Measurements from ENCODE around the gene PDIA4. TPM values are rescaled to one million over a fixed set of nuclear protein-coding genes. Genes with fewer than 3 reads are reported as not detected.
"Not testable (repeated sequence)": the region's sequence is repeated elsewhere in the genome, so short reads cannot be mapped to it uniquely, and the experiment has no call there.

The PDIA4 gene
- total RNA-seq, 4 donors from 2014 or later, result 34.6 to 169 (median 68.7) TPM

- Histone ChIP-seq H3K4me3 (no peak overlapping the region), H3K36me3 (no peaks in the 10 kb centered on the region)
- intact Hi-C loops (cut with DNase I; ENCODE audit: low total_unique reads), result no loop called here
Measured at GRCh38 chr7:149016876-149017275, 11.4 kb downstream of the PDIA4 start.

GRCh38 chr7:149014309-149014708, 14.0 kb downstream of the PDIA4 start:
- no peaks in the 10 kb centered on the region for H3K4me1 ChIP-seq
- no peaks in the 10 kb centered on the region for H3K36me3 ChIP-seq
- intact Hi-C loops (cut with DNase I; ENCODE audit: low total_unique reads), result no loop called here
- TF ChIP-seq CTCF (IDR thresholded peaks at IDR 0.05) (no peak), POLR2A (IDR thresholded peaks at IDR 0.05) (no peak)
- no peaks in the 10 kb centered on the region for H3K9me3 ChIP-seq
- DNase-seq, result no peak
- no peak overlapping the region for H3K4me3 ChIP-seq
- no peak overlapping the region for H3K27ac ChIP-seq
- no peaks in the 10 kb centered on the region for H3K27me3 ChIP-seq

More at GRCh38 chr7:149016876-149017275, 11.4 kb downstream of the PDIA4 start:
- no peak for TF ChIP-seq CTCF (IDR thresholded peaks at IDR 0.05)
- no peak for TF ChIP-seq POLR2A (IDR thresholded peaks at IDR 0.05)
- Histone ChIP-seq H3K27me3 (no peaks in the 10 kb centered on the region), H3K27ac (no peak overlapping the region), H3K4me1 (no peaks in the 10 kb centered on the region), H3K9me3 (no peaks in the 10 kb centered on the region)
- DNase-seq, result no peak

GRCh38 chr7:149013876-149014275, 14.4 kb downstream of the PDIA4 start:
- Histone ChIP-seq H3K27me3 (no peaks in the 10 kb centered on the region), H3K4me3 (no peak overlapping the region), H3K9me3 (no peaks in the 10 kb centered on the region), H3K36me3 (no peaks in the 10 kb centered on the region), H3K27ac (no peak overlapping the region), H3K4me1 (no peaks in the 10 kb centered on the region)
- intact Hi-C loops (cut with DNase I; ENCODE audit: low total_unique reads), result no loop called here
- TF ChIP-seq CTCF (IDR thresholded peaks at IDR 0.05), result no peak
- TF ChIP-seq POLR2A (IDR thresholded peaks at IDR 0.05), result no peak
- no peak for DNase-seq

- H3K4me3 ChIP-seq; DNase-seq; H3K36me3 ChIP-seq; H3K9me3 ChIP-seq; H3K27me3 ChIP-seq; intact Hi-C loops (cut with DNase I; ENCODE audit: low total_unique reads); H3K4me1 ChIP-seq; H3K27ac ChIP-seq: not testable (repeated sequence)
Measured at GRCh38 chr7:149012730-149013129, 15.6 kb downstream of the PDIA4 start.

GRCh38 chr7:149011491-149011890, 16.8 kb downstream of the PDIA4 start:
- intact Hi-C loops (cut with DNase I; ENCODE audit: low total_unique reads), result no loop called here
- no peak for DNase-seq
- H3K36me3 ChIP-seq, result no peaks in the 10 kb centered on the region

More at GRCh38 chr7:149011491-149011890, 16.8 kb downstream of the PDIA4 start:
- Histone ChIP-seq H3K9me3 (no peaks in the 10 kb centered on the region), H3K4me1 (no peaks in the 10 kb centered on the region), H3K27me3 (no peaks in the 10 kb centered on the region), H3K4me3 (no peak overlapping the region), H3K27ac (no peak overlapping the region)
- no peak for TF ChIP-seq CTCF (IDR thresholded peaks at IDR 0.05)

Measured in uterus (tissue), 4 donors.